KOPT-K1 (cell line): ENCODE results near the gene BMF.

Experiments used
- H3K27ac ChIP-seq: fragments of 200-600 bp; sonication (generic); 2 replicates; pipeline ENCODE4 v1.5.1; 2016; ENCODE audit warnings: antibody characterized with exemption, mild to moderate bottlenecking, low read depth, low read length; ENCODE audit not compliant: poor library complexity, severe bottlenecking
- H3K36me3 ChIP-seq: fragments of 200-600 bp; sonication (generic); 2 replicates; pipeline ENCODE4 v1.5.1; 2017; ENCODE audit warnings: antibody characterized with exemption, mild to moderate bottlenecking, low read length, moderate library complexity; ENCODE audit not compliant: insufficient read depth
- H3K9me3 ChIP-seq: fragments of 200-600 bp; sonication (generic); 2 replicates; pipeline ENCODE4 v1.5.1; 2017; ENCODE audit warnings: antibody characterized with exemption, low read length, mild to moderate bottlenecking; ENCODE audit not compliant: insufficient read depth, poor library complexity, severe bottlenecking

Gene BMF

GRCh38 chr15:40059821-40060220, 48.9 kb downstream of the BMF start:
- H3K9me3 ChIP-seq, result no peaks in the 10 kb centered on the region
- no peaks in the 10 kb centered on the region for H3K36me3 ChIP-seq
- H3K27ac ChIP-seq, result no peak overlapping the region

- no peaks in the 10 kb centered on the region for H3K9me3 ChIP-seq
- no peaks in the 10 kb centered on the region for H3K36me3 ChIP-seq
- peak overlapping the region; percentile 9 for H3K27ac ChIP-seq
Observed at GRCh38 chr15:40058476-40059140, 50.1 kb downstream of the BMF start.

- Histone ChIP-seq H3K9me3 (no peaks in the 10 kb centered on the region), H3K27ac (peak overlapping the region; percentile 93), H3K36me3 (no peaks in the 10 kb centered on the region)
Observed at GRCh38 chr15:40055576-40056293, 52.9 kb downstream of the BMF start.

- H3K27ac ChIP-seq, result peak overlapping the region; percentile 93
- H3K36me3 ChIP-seq, result no peaks in the 10 kb centered on the region
- no peaks in the 10 kb centered on the region for H3K9me3 ChIP-seq
Observed at GRCh38 chr15:40054855-40055575, 53.7 kb downstream of the BMF start.

- Histone ChIP-seq H3K9me3 (no peaks in the 10 kb centered on the region), H3K36me3 (no peaks in the 10 kb centered on the region), H3K27ac (peak overlapping the region; percentile 93)
Observed at GRCh38 chr15:40054605-40054854, 54.1 kb downstream of the BMF start.

- Histone ChIP-seq H3K9me3 (no peaks in the 10 kb centered on the region), H3K27ac (peak overlapping the region; percentile 93), H3K36me3 (no peaks in the 10 kb centered on the region)
Observed at GRCh38 chr15:40053831-40054604, 54.7 kb downstream of the BMF start.

GRCh38 chr15:40053079-40053830, 55.4 kb downstream of the BMF start:
- Histone ChIP-seq H3K9me3 (no peaks in the 10 kb centered on the region), H3K27ac (peak overlapping the region; percentile 93), H3K36me3 (no peaks in the 10 kb centered on the region)

GRCh38 chr15:40052604-40053003, 56.1 kb downstream of the BMF start:
- Histone ChIP-seq H3K27ac (peak overlapping the region; percentile 93), H3K36me3 (no peaks in the 10 kb centered on the region), H3K9me3 (no peaks in the 10 kb centered on the region)

GRCh38 chr15:40051616-40052415, 56.9 kb downstream of the BMF start:
- no peaks in the 10 kb centered on the region for H3K9me3 ChIP-seq
- no peaks in the 10 kb centered on the region for H3K36me3 ChIP-seq
- no peak overlapping the region for H3K27ac ChIP-seq

- Histone ChIP-seq H3K9me3 (no peaks in the 10 kb centered on the region), H3K36me3 (no peaks in the 10 kb centered on the region), H3K27ac (no peak overlapping the region)
Observed at GRCh38 chr15:40050788-40051470, 57.8 kb downstream of the BMF start.

GRCh38 chr15:40048926-40049475, 59.7 kb downstream of the BMF start:
- peak overlapping the region; percentile 91 for H3K27ac ChIP-seq
- H3K36me3 ChIP-seq, result no peaks in the 10 kb centered on the region
- H3K9me3 ChIP-seq, result no peaks in the 10 kb centered on the region

- Histone ChIP-seq H3K9me3 (no peaks in the 10 kb centered on the region), H3K27ac (peak overlapping the region; percentile 91), H3K36me3 (no peaks in the 10 kb centered on the region)
Observed at GRCh38 chr15:40048211-40048792, 60.4 kb downstream of the BMF start.
